ENCODE measurements around the gene NOLC1.

Gene NOLC1

DNA sequence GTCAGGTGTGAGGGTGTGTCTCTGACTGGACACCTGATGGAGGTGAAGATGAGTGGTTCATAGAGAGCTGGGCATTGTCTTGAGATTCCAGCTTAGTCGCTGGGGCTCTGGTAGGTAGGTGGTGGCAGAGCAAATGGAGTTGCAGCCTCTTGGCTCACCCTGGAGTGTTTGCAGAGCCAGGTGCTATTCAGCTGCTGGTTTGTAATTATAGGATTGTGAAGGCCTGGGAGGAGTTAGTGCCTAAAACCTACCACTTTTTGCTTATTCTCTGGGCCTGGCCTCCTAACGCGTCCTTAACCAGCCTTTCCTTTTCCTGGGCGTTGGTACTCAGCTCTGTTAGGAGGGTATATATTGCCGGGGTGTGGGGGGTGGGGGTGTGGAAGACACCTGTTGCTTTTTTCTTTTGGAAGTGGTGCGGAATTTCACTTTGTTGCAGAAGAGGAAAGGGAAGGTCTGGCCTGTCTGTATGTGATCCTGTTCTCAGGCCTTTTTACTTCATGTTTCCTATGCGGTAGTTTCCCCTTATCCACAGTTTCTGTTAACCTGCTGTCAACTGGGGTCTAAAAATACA, 16.1 kb upstream of the NOLC1 start:
- no peak for DNase-seq (ENCODE audit: low read depth)
- TF ChIP-seq, protein P1, sequence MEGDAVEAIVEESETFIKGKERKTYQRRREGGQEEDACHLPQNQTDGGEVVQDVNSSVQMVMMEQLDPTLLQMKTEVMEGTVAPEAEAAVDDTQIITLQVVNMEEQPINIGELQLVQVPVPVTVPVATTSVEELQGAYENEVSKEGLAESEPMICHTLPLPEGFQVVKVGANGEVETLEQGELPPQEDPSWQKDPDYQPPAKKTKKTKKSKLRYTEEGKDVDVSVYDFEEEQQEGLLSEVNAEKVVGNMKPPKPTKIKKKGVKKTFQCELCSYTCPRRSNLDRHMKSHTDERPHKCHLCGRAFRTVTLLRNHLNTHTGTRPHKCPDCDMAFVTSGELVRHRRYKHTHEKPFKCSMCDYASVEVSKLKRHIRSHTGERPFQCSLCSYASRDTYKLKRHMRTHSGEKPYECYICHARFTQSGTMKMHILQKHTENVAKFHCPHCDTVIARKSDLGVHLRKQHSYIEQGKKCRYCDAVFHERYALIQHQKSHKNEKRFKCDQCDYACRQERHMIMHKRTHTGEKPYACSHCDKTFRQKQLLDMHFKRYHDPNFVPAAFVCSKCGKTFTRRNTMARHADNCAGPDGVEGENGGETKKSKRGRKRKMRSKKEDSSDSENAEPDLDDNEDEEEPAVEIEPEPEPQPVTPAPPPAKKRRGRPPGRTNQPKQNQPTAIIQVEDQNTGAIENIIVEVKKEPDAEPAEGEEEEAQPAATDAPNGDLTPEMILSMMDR (IDR thresholded peaks at IDR 0.05; ENCODE audit: insufficient read depth, low read depth, low read length, missing control alignments) = no peak
- no peak overlapping the region for H3K4me3 ChIP-seq (ENCODE audit: low read depth, low read length)

DNA sequence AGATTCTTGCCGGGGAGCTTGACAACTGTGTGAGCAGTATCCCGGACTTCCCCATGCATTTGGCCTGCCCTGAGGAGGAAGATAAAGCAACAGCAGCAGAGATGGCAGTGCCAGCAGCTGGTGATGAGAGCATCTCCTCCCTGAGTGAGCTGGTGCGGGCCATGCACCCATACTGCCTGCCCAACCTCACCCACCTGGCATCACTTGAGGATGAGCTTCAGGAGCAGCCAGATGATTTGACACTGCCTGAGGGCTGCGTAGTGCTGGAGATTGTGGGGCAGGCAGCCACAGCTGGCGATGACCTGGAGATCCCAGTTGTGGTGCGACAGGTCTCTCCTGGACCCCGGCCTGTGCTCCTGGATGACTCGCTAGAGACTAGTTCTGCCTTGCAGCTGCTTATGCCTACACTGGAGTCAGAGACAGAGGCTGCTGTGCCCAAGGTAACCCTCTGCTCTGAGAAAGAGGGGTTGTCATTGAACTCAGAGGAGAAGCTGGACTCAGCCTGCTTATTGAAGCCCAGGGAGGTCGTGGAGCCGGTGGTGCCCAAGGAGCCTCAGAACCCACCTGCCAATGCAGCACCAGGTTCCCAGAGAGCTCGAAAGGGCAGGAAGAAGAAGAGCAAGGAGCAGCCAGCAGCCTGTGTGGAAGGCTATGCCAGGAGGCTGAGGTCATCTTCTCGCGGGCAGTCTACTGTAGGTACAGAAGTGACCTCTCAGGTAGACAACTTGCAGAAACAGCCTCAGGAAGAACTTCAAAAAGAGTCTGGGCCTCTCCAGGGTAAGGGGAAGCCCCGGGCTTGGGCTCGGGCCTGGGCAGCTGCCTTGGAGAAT, 12.7 kb upstream of the NOLC1 start:
- DNase-seq (ENCODE audit: low read depth) = no peak
- TF ChIP-seq, protein P1 (IDR thresholded peaks at IDR 0.05; ENCODE audit: insufficient read depth, low read depth, low read length, missing control alignments) = no peak
- H3K4me3 ChIP-seq (ENCODE audit: low read depth, low read length) = no peak overlapping the region

DNA sequence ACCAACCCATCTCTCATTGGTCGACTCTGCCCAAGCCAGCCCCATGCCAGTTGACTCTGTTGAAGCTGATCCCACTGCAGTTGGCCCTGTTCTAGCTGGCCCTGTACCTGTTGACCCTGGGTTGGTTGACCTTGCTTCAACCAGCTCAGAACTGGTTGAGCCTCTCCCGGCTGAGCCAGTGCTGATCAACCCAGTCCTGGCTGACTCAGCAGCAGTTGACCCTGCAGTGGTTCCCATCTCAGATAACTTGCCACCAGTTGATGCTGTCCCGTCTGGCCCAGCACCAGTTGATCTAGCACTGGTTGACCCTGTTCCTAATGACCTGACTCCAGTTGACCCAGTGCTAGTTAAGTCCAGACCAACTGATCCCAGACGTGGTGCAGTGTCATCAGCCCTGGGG, 12.0 kb upstream of the NOLC1 start:
- TF ChIP-seq, protein P1 (IDR thresholded peaks at IDR 0.05; ENCODE audit: insufficient read depth, low read depth, low read length, missing control alignments) = no peak
- no peak overlapping the region for H3K4me3 ChIP-seq (ENCODE audit: low read depth, low read length)
- DNase-seq (ENCODE audit: low read depth) = no peak

DNA sequence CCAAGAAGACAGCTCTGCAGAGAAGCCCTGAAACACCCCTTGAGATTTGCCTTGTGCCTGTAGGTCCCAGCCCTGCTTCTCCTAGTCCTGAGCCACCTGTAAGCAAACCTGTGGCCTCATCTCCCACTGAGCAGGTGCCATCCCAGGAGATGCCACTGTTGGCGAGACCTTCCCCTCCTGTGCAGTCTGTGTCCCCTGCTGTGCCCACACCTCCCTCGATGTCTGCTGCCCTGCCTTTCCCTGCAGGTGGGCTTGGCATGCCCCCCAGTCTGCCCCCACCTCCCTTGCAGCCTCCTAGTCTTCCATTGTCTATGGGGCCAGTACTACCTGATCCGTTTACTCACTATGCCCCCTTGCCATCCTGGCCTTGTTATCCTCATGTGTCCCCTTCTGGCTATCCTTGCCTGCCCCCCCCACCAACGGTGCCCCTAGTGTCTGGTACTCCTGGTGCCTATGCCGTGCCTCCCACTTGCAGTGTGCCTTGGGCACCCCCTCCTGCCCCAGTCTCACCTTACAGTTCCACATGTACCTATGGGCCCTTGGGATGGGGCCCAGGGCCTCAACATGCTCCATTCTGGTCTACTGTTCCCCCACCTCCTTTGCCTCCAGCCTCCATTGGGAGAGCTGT, 11.2 kb upstream of the NOLC1 start:
- DNase-seq (ENCODE audit: low read depth) = no peak
- H3K4me3 ChIP-seq (ENCODE audit: low read depth, low read length) = no peak overlapping the region
- TF ChIP-seq, protein P1 (IDR thresholded peaks at IDR 0.05; ENCODE audit: insufficient read depth, low read depth, low read length, missing control alignments) = no peak

DNA sequence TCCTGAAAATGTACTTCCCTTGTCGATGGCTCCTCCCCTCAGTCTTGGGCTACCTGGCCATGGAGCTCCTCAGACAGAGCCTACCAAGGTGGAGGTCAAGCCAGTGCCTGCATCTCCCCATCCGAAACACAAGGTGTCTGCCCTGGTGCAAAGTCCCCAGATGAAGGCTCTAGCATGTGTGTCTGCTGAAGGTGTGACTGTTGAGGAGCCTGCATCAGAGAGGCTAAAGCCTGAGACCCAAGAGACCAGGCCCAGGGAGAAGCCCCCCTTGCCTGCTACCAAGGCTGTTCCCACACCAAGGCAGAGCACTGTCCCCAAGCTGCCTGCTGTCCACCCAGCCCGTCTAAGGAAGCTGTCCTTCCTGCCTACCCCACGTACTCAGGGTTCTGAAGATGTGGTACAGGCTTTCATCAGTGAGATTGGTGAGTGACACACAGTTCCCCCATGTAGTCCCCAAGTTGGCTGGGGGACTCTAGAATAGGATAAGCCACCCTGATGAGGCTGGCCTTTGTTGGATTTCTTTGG, 10.5 kb upstream of the NOLC1 start:
- H3K4me3 ChIP-seq (ENCODE audit: low read depth, low read length) = no peak overlapping the region
- DNase-seq (ENCODE audit: low read depth) = no peak
- TF ChIP-seq, protein P1 (IDR thresholded peaks at IDR 0.05; ENCODE audit: insufficient read depth, low read depth, low read length, missing control alignments) = no peak

DNA sequence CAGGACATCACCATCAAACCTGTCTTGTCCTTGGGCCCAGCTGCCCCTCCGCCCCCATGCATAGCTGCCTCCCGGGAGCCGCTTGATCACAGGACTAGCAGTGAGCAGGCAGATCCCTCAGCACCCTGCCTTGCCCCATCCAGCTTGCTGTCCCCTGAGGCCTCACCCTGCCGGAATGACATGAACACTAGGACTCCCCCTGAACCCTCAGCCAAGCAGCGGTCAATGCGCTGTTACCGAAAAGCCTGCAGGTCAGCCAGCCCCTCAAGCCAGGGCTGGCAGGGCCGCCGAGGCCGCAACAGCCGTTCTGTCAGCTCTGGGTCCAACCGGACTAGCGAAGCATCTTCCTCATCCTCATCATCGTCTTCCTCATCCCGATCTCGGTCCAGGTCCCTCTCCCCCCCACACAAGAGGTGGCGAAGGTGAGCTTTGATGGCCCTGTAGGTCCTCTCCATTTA, 5.2 kb upstream of the NOLC1 start:
- H3K4me3 ChIP-seq (ENCODE audit: low read depth, low read length) = no peak overlapping the region
- TF ChIP-seq, protein P1 (IDR thresholded peaks at IDR 0.05; ENCODE audit: insufficient read depth, low read depth, low read length, missing control alignments) = no peak
- no peak for DNase-seq (ENCODE audit: low read depth)
